MCF 10A (cell line): ENCODE data around the gene GRAMD1B. TPM values are rescaled to one million over a fixed set of nuclear protein-coding genes. Genes with fewer than 3 reads are reported as not detected.

Experiments used
- BruUV-seq: library from RNA; stranded (reverse); fragments of 400-500 nt; replicated peaks from 2 replicates; lab custom pipeline; 2021; lab: Mats Ljungman, UMichigan
- CTCF ChIA-PET: fragments of 300-600 bp; sonication (Branson Sonifier 250); formaldehyde crosslinking; extraction: SDS; loops from one replicate; lab custom pipeline; 2021; ENCODE audit warnings: antibody characterized with exemption, inconsistent platforms; lab: Yijun Ruan, JAX
- POLR2A ChIA-PET: fragments of 300-600, 350-650 bp; sonication (Branson Sonifier 250); formaldehyde crosslinking; extraction: SDS; loops from one replicate; lab custom pipeline; 2020; ENCODE audit warnings: antibody characterized with exemption, inconsistent platforms; lab: Yijun Ruan, JAX
- DNase-seq: peaks from one replicate; pipeline ENCODE4 v3.0.0-alpha.2; 2018; ENCODE audit not compliant: unreplicated experiment
- H3K27ac Mint-ChIP-seq: one replicate; pipeline ENCODE4 v1.8.0; 2022; ENCODE audit warnings: mild to moderate bottlenecking, low read depth, mixed read lengths; ENCODE audit not compliant: unreplicated experiment
- H3K27me3 Mint-ChIP-seq: one replicate; pipeline ENCODE4 v1.8.0; 2022; ENCODE audit warnings: mixed read lengths; ENCODE audit not compliant: insufficient read depth, unreplicated experiment
- H3K36me3 Mint-ChIP-seq: one replicate; pipeline ENCODE4 v1.8.0; 2022; ENCODE audit warnings: mild to moderate bottlenecking, moderate library complexity, mixed read lengths; ENCODE audit not compliant: insufficient read depth, unreplicated experiment
- H3K4me1 Mint-ChIP-seq: one replicate; pipeline ENCODE4 v1.8.0; 2022; ENCODE audit warnings: mixed read lengths; ENCODE audit not compliant: insufficient read depth, unreplicated experiment
- H3K4me3 Mint-ChIP-seq: one replicate; pipeline ENCODE4 v1.8.0; 2022; ENCODE audit warnings: mild to moderate bottlenecking, moderate library complexity, mixed read lengths; ENCODE audit not compliant: unreplicated experiment
- H3K9me3 Mint-ChIP-seq: one replicate; pipeline ENCODE4 v1.8.0; 2022; ENCODE audit warnings: mixed read lengths; ENCODE audit not compliant: unreplicated experiment
- CTCF ChIP-seq: fragments of 200-600 bp; IDR thresholded peaks from one replicate; pipeline ENCODE4 v1.8.0; 2022; ENCODE audit warnings: antibody characterized with exemption, mild to moderate bottlenecking; ENCODE audit not compliant: unreplicated experiment
- intact Hi-C: fragments of 100-400 bp; cut with micrococcal nuclease; formaldehyde crosslinking; loops from 2 replicates; pipeline ENCODE4 v1.14.1; 2022
- total RNA-seq: library from RNA; stranded (reverse); gene quantifications from 2 replicates; pipeline ENCODE4 v1.2.3, GENCODE V29; 2022

Gene GRAMD1B
- total RNA-seq, 1 experiment from 2014 or later, result 0.26 TPM

- no peaks in the 10 kb centered on the region for H3K9me3 Mint-ChIP-seq
- no peaks in the 10 kb centered on the region for H3K27me3 Mint-ChIP-seq
- intact Hi-C loops, result no loop called here
- H3K4me3 Mint-ChIP-seq, result no peak overlapping the region
- ChIA-PET POLR2A (interaction anchor here (0.6 kb wide), 2 partner anchors 38 to 78 kb away, joined by 3 read pairs; no protein-coding TSS in a partner anchor), CTCF (interaction anchor here (0.6 to 3.8 kb wide), 5 partner anchors 8 to 43 kb away, joined by 3 to 10 read pairs (median 5); no protein-coding TSS in a partner anchor)
- BruUV-seq, result no TSS peak
- peaks cover 17% of the 10 kb centered on the region for H3K4me1 Mint-ChIP-seq
- H3K27ac Mint-ChIP-seq, result no peak overlapping the region
- no peak for TF ChIP-seq CTCF
- no peak for DNase-seq
- H3K36me3 Mint-ChIP-seq, result no peaks in the 10 kb centered on the region
Observed at GRCh38 chr11:123545726-123546270, 115.7 kb downstream of the GRAMD1B start.

DNA sequence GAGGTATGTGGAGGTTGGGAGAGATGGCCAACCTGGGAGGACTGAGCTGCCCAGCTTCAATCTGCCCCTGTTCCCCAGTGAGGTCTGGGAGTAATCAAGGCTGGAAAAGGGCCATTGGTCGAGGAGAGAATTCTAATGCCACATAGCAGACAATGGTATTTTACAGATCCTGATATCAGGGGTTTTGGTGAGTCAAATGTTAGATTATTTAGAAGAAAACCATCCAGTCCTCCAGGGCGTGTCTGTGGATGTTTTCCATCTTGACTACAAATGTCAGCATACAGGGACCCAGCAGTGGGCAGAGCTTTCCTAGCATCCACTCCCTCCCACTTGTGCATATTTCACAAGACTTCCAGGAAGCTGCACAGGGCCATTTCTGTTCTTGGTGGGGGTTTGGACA is 116.4 kb downstream of the GRAMD1B start:
- no peak for TF ChIP-seq CTCF
- no peaks in the 10 kb centered on the region for H3K9me3 Mint-ChIP-seq
- H3K27me3 Mint-ChIP-seq, result peaks cover 3% of the 10 kb centered on the region
- POLR2A ChIA-PET, result interaction anchor here (0.6 kb wide), 2 partner anchors 37 to 79 kb away, joined by 3 read pairs; no protein-coding TSS in a partner anchor
- CTCF ChIA-PET, result interaction anchor here (0.8 to 3.8 kb wide), 4 partner anchors 7 to 35 kb away, joined by 3 to 10 read pairs (median 7); no protein-coding TSS in a partner anchor
- peaks cover 17% of the 10 kb centered on the region for H3K4me1 Mint-ChIP-seq
- DNase-seq, result no peak
- intact Hi-C loops, result no loop called here
- H3K36me3 Mint-ChIP-seq, result no peaks in the 10 kb centered on the region
- no peak overlapping the region for H3K4me3 Mint-ChIP-seq
- no TSS peak for BruUV-seq
- H3K27ac Mint-ChIP-seq, result no peak overlapping the region

GRCh38 chr11:123547180-123547579 is 117.1 kb downstream of the GRAMD1B start:
- intact Hi-C loops, result no loop called here
- peaks cover 17% of the 10 kb centered on the region for H3K4me1 Mint-ChIP-seq
- DNase-seq, result no peak
- no peak overlapping the region for H3K4me3 Mint-ChIP-seq
- H3K36me3 Mint-ChIP-seq, result no peaks in the 10 kb centered on the region
- BruUV-seq, result no TSS peak
- H3K9me3 Mint-ChIP-seq, result no peaks in the 10 kb centered on the region
- POLR2A ChIA-PET, result no interaction called here
- H3K27ac Mint-ChIP-seq, result no peak overlapping the region
- CTCF ChIA-PET, result interaction anchor here (3.8 kb wide), 1 partner anchor 30 kb away, joined by 9 read pairs; no protein-coding TSS in a partner anchor
- H3K27me3 Mint-ChIP-seq, result peaks cover 10% of the 10 kb centered on the region
- no peak for TF ChIP-seq CTCF

DNA sequence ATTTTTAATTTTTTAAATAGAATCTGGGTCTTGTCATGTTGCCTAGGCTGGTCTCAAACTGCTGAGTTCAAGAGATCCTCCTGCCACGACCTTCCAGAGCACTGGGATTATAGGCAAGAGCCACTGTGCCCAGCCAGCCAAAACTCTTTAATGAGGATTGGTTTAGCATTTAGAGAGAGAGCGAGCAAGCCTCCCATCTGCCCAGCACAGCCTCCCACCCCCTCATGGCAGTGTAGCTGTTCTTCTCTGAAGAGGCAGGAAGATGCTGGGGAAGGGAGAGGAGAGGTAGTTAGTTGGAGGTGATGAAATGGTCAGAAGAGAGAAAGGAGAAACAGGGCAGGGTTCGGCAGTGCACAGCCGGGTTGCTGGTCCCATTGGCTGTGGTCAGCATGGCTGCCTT is 118.7 kb downstream of the GRAMD1B start:
- H3K36me3 Mint-ChIP-seq, result no peaks in the 10 kb centered on the region
- POLR2A ChIA-PET, result no interaction called here
- CTCF ChIA-PET, result interaction anchor here (0.7 to 1.3 kb wide), 5 partner anchors 8 to 674 kb away, joined by 3 to 4 read pairs (median 3); no protein-coding TSS in a partner anchor
- no peak for TF ChIP-seq CTCF
- no TSS peak for BruUV-seq
- H3K27me3 Mint-ChIP-seq, result peaks cover 26% of the 10 kb centered on the region
- no peak overlapping the region for H3K4me3 Mint-ChIP-seq
- DNase-seq, result no peak
- no peak overlapping the region for H3K27ac Mint-ChIP-seq
- intact Hi-C loops, result no loop called here
- H3K9me3 Mint-ChIP-seq, result no peaks in the 10 kb centered on the region
- peaks cover 15% of the 10 kb centered on the region for H3K4me1 Mint-ChIP-seq
